Dedifferentiated amniotic fluid mesenchymal stem cell (primary cell): ENCODE measurements around the gene PDE4DIP.
"Not testable (repeated sequence)": the region's sequence is repeated elsewhere in the genome, so short reads cannot be mapped to it uniquely, and the experiment has no call there.

Experiments
- DNase-seq: peaks from one replicate; pipeline ENCODE4 v3.0.0-alpha.2; 2016; ENCODE audit errors: extremely low spot score

PDE4DIP gene

DNA sequence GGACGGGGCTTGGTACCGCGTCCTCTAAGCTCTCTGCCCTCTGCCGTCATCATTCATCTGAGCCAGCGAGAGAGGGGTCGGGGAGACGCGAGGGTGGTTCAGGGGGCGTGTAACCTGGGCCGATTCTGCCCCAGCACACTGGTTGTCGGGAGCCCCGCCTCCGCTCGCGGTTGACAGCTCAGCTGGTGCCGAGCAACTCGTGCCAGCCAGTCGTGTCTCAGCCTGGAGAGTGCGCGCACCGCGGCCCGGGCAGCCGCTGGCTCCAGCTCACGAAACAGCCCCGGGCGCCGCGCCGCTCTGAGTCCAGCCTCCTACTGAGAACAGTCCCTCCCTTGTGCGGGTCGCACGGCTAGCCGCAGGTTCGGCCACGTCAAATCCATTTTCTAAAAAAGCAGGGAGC is at the start of gene PDE4DIP:
PDE4DIP (plus strand) TSS at position 209 of the 400 bp plus-strand sequence. CDS start 347 bp downstream, outside the sequence.
- not testable (repeated sequence) for DNase-seq

DNA sequence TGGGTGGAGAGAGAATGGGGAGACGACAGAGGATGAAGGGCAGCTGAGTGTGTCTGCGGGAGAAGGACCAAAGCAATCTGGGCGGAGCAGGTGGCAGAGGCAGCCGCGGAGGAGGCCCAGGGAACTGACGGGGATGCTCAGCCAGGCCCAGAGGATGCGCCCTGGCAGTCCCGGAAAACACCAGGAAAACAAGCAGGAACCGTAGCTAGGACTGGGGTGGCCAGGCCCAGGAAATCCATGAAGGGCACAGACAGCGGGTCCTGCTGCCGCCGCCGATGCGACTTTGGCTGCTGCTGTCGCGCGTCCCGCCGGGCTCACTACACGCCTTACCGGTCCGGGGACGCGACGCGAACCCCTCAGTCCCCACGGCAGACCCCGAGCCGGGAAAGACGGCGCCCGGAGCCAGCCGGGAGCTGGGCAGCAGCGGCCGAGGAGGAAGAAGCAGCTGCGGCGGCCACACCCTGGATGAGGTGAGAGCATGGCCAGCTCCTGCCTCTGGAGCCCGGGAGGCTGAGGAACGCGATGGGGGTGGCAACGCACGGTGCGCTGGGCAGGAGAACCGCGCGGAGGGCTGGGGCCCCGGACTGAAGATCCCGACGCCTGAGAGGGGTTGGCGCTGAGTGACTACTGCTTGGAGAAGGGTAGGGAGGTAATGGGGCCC is 35.8 kb upstream of the PDE4DIP start:
- not testable (repeated sequence) for DNase-seq

DNA sequence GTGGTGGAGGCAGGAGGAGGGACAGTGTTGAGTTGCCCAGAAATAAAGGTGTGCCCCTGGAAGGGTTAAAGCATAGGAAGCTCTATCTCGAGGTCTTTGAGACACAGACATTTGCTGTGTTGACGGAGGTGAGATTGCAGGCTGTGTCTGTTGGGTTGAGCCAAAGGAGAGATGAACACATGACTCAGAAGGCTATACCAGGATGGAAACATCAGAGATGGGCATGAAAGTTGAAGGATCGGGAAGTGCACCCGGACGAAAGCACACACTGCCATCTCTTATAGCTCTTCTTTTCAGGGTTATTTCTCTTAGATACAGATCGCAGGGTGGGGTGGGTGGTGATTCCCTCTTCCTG is 35.3 kb upstream of the PDE4DIP start:
- not testable (repeated sequence) for DNase-seq

- DNase-seq: not testable (repeated sequence)
Observed at GRCh38 chr1:148822180-148822579, 22.0 kb upstream of the PDE4DIP start.

GRCh38 chr1:148823822-148824221 is 20.4 kb upstream of the PDE4DIP start:
- DNase-seq: not testable (repeated sequence)

DNA sequence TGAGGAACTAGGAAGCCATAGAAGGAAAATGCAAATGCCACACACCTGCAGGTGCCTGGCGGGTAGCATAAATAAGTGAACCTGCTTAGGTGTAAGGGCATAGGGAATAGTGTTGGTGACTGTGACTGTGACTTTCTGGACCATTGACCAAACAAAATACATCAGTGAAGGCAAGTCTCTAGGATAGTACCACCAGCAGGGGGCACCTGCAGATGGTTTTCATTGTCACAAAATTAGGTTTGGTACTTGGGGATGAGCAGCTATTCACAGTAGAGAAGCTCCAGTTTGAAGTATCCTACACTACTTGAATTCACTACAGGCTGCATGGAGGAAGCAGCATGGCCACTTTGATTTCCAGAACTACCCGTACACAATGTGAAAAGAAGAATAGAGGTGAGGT is 19.2 kb upstream of the PDE4DIP start:
- not testable (repeated sequence) for DNase-seq

DNA sequence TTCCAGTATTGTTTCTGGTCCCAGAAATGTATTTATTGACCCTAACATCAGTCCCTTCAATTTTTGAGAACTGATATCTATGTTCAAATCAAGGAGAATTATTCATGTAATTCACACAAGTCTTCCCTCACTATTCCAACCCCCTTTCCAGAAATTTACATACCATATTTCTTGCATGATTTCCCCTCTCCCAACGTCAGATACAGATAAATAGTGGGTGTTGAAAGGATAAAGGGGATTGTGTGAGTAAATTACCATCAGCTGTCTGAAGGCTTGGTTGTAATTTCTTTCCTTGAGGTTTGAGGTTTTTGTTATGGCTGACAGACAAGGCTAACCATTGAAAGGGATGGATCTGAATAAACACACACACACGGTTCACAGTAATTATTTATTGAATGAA is 15.7 kb upstream of the PDE4DIP start:
- not testable (repeated sequence) for DNase-seq

DNA sequence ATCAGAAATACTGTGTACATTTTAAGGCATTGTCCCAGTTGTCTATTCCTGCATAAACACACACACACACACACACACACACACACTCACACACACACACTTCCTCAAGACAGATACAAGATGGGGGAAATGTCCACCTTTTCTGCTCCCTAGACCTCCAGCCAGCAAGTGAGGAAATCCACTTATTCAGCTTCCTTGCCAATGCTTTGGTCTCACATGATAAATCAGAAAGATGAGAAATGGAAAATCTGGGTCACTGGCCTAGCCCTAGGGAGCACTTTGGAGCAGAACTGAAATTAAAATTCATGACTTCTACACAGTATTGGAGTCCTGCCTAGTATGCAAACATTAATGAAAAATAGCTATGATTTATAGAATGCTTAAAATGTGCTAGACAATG is 15.3 kb upstream of the PDE4DIP start:
- not testable (repeated sequence) for DNase-seq

- DNase-seq: not testable (repeated sequence)
Observed at GRCh38 chr1:148829365-148829764, 14.9 kb upstream of the PDE4DIP start.

GRCh38 chr1:148841262-148841661 is 3.0 kb upstream of the PDE4DIP start:
- not testable (repeated sequence) for DNase-seq

GRCh38 chr1:148844651-148845050 is 423 bp downstream of the PDE4DIP start:
- not testable (repeated sequence) for DNase-seq

DNA sequence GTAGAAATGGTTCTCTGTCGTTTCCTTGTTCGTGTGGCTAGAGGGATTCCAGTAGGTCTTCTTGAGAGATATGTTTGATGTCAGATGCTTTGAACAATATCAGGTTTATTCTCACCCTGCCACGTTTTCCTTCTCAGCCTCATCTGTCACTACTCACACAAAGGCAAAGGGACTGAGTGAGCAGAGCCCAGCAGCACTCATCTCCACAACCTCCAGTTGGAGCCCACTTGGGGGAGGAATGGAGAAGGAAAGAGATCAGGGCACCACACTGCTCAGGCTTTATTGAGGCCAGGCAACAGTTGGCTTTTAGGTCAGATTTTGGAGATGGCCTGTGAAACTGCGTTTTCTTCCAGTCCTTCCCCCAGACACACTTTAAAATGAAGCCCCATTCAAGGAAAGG is 840 bp downstream of the PDE4DIP start:
- not testable (repeated sequence) for DNase-seq

DNA sequence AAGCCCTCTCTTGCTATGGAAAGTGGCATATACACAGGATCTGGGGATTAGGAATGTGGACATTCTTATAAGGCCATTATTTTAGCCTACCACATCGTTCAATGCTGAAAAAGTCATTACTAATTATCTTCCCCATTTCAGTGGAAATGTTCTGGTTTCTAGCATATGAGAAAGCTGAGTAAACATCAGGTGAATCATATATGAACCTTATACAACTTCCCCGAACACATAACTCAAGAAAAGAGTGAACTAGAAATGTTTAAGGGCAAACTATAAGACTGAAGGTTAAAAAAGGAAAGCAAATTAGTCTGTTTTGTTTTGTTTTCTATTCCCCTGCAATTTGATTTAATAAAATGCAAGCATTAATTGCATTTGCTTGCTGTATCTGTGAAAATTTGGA is 6.1 kb downstream of the PDE4DIP start:
- not testable (repeated sequence) for DNase-seq

DNA sequence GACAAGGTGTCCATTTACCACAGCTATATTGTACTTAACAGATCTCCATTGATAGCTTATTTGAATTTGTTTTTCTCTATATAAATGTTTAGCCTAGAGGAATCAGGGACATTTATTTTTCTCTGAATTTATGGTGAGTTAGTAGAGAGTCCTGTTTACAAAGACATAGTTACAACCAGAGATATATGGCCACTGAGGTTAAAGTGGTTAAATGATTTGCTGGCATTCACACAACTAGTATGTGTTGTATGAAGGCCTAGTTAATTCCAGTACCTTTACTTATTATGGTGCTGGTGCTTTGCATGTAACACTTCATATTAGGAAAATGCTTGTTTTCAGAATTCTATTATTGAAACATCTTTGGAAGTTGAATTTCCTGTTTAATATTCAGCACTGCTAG is 6.6 kb downstream of the PDE4DIP start:
- DNase-seq: not testable (repeated sequence)

GRCh38 chr1:148851684-148852083 is 7.5 kb downstream of the PDE4DIP start:
- not testable (repeated sequence) for DNase-seq

- DNase-seq: not testable (repeated sequence)
Observed at GRCh38 chr1:148853363-148853762, 9.1 kb downstream of the PDE4DIP start.

GRCh38 chr1:148854063-148854462 is 9.8 kb downstream of the PDE4DIP start:
- not testable (repeated sequence) for DNase-seq

DNA sequence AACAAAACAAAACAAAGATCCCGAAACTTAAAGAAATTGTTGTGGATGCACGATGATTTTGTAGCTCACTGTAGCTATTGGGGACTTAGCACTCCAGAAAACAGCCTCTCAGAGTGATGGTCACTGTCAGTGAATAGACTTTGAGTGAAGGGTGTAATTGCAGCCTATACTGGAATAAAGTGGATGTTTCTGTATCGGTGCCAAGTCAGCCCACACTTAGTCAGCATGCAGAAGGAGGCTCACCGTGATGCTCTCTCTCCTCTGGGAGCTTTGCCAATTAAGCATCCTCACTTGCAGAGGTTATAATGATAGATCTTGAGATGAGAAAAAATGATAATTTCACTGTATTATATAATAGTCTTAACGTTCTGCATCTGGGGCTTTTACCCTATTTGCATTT is 11.1 kb downstream of the PDE4DIP start:
- not testable (repeated sequence) for DNase-seq

GRCh38 chr1:148860049-148860448 is 15.8 kb downstream of the PDE4DIP start:
- DNase-seq: not testable (repeated sequence)

DNA sequence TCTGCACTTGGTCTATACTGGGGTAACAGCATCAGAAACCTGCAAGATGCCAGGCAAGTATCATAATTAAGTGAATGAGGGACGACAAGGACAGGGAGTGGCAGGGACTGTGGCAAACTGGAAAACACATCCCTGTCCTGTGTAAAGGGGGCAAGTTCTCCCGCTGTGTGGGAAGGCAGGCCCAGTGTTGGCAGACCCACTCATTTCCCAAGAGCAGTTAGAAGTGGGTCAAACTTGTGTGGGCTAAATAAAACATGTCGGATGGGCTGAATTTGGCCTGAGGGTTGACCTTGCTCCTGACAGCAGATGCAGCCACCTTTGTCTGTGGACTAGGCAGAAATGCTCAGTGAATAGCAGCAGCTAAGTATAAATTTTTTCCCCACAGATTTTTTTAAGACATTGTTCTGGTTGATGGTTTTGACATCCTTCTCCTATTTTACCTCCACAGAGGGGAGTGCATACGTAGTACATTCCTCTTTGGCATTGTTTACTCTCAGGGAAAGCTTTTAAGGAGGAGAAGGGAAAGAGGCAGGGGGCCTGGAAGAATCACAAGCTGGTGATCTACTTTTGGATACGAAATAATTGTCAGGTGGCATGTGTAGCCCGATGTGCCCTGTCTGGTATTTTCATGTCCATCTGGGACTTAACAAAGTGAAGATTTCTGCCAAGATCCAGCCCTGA is 16.5 kb downstream of the PDE4DIP start:
- DNase-seq: not testable (repeated sequence)

DNA sequence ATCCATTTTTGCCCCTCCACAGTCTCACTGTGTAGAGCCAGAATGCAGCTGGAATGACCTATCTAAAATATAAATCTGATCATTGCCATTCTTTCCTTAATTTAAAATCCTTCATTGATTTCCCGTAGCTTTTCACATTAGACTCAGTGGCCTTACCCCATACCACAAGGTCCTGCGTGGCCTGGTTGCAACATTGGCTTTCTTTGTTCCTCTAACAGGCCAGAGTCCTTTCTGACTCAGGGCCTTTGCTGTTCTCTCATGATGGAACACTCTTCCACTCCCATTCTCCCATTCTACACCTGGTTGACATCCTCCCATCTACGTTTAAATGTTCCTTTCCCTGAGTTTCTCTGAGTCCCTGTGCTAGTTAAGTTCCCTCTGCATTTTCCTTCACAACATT is 18.4 kb downstream of the PDE4DIP start:
- not testable (repeated sequence) for DNase-seq

DNA sequence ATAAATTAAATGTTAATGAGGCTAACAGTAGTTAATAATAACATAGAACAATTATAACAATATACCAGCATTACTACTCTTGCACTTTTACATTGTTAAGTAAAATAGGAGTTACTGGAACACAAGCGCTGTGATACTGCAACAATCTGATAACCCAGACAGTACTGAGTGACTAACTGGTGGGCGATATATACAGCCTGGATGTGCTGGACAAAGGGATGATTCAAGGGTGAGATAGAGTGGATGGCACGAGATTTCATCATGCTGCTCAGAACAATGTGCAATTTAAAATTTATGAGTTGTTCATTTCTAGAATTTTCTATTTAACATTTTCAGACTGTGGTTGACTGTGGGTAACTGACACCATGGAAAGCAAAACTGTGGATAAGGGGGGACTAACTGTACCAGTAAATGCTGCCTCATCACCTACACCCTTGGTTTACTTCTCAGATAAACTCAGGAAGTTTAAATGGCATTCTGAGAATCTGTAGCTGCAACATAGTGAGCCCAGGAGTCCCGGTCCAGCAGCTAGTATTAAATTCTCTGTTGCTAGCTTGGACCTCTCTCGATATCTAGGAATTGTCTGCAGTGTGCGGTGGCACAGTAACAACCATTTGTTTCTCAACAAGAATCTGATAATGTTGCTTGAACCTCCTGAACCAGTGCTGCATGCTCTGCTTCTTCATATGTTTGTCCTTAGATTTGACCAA is 24.9 kb downstream of the PDE4DIP start:
- not testable (repeated sequence) for DNase-seq

DNA sequence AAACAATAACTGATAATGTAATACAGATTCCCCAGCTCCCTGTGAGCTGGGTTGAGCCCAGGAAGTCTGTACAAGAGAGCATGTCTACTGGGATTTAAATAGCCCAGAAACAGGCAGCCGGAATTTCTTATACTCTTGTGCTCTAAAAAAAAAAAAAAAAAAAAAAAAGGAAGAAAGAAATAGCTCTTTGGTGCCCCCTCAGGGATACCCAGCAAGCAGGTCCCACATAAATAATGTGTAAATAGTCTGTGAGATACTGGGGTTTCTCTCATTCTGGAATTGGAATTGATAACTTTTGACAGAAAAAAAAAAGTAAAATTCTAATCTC is 25.4 kb downstream of the PDE4DIP start:
- DNase-seq: not testable (repeated sequence)
